ENCODE data around the gene SPRN.
"Not testable (repeated sequence)": the region's sequence is repeated elsewhere in the genome, so short reads cannot be mapped to it uniquely, and the experiment has no call there.

Gene SPRN

DNA sequence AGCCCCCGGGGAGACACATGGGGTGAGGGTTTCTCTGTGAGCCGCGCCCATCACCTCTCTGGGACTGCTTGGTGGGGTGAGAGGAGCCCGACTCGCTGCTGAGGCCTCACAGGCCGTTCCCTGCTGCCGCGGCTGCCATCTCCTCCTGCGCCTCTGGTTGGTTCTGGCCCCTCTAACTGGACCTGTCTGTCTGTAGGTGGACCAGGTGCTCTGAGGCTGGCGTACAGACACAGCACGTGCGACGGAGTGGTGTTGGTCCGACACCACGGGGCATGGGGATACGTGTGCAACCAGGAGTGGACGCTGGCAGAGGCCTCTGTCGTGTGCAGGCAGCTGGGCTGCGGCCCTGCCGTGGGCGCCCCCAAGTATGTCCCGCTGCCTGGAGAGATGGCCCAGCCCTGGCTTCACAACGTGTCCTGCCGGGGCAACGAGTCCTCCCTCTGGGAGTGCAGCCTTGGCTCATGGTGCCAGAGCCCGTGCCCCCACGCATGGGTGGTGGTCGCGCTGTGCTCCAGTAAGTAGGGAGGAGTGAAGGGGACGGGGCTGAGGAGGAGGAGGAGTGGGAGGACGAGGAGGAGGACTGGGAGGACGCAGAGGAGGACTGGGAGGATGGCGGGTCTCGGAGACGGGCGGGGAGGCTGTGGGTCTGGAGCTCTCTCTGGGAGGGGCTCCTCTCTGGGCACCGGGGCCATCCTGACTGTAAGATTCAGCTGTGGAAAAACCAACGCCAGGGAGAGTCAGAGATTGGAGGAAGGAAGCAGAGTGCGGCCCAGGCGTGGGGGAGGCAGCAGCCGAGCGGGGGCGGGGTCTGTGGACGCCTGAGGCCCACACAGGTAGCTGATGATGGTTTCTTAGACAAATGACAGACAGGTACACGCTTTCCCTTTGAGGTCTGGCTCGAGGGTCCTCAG, 31.9 kb upstream of the SPRN start:
- no peak for DNase-seq

GRCh38 chr10:133455611-133456031, 31.2 kb upstream of the SPRN start:
- no peak for DNase-seq

DNA sequence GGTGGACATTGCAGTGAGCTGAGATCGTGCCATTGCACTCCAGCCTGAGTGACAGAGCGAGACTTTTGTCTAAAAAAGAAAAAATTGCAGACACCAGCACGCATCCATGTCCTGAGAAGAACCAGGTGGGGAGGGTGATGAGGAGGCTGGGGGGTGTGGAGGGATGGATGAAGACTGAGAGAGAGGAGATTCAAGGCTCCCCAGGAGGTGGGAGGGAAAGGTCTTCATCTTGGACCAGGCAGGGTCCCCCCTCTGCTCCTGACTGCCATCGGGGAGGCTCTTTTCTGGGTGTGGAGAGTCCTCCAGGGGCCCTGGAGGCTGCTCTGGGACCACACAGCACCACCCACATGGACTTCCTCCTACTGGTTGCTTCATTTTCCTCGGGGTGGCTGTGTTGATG, 30.8 kb upstream of the SPRN start:
- DNase-seq = no peak

DNA sequence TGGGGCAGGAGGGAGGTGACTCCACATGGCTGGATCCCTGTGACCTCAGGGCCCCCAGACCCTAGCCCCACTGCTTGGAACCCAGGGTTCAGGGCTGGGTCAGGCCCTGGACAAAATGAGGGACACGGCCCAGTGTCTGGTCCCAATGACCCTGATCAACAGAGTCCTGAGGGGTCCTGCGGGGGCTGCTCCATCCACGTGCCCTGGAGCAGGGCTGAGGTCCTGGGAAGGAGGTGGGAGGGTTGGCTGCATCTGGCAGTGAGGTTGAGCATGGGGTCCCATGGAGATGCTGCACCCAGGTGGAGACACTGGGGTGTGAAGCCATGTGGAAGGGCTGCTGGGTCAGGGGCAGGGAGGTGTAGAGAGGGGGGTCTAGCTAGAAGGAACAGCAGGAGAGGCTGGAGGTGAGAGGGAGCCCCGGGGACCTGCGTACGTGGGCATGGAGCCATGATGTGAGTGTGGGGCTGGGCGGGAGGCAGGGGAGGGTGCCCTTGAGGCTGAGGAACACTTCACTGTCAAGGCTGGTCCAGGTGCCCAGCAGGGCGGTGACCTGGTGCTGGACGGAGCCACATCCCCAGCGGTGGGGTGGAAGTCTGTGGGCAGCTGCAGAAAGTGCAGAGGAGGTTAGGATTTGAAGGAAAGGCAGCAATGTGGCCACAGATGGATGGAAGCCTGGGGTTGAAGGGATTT, 29.9 kb upstream of the SPRN start:
- DNase-seq = no peak

DNA sequence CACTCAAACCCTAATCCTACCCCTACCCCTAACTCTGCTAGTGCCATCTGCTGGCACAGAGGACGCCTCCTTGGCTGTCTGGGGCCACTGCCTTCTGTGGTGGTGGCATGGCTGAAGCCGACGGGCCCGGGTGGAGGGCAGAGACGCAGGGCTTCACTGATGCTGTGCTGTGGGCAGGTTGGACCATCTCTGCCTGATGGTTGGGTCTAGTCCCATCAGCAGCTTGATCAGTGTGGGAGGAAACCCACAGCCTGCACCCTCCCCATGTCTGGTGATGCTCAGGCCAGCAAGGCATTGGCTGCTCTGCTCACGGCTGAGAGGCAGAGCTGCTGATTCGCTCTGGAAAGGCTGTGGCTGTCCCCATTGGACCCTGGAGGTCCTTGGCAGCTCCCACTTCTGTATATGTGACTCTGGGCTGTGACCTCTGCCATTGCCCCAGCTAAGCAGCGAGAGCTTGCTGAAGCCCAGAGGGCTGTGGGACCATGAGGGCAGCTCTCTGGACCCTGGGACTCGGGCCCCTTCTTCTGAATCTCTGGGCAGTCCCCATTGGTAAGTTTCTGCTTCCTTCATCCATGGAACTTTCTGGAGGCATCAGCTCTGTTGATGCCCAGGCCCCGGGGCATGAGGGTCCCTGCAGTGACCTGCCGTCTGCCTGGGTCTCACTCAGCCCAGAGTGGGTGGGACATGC, 29.2 kb upstream of the SPRN start, which contains the start of gene SCART1:
SCART1 (plus strand) TSS at position 430 of the 688 bp plus-strand sequence; CDS start at position 483, 53 bp downstream.
- no peak for DNase-seq

- no peak for DNase-seq
Measured at GRCh38 chr10:133452453-133452852, 28.0 kb upstream of the SPRN start.

- DNase-seq = no peak
Measured at GRCh38 chr10:133451346-133451745, 26.9 kb upstream of the SPRN start.

- no peak for DNase-seq
Measured at GRCh38 chr10:133448120-133448519, 23.7 kb upstream of the SPRN start.

DNA sequence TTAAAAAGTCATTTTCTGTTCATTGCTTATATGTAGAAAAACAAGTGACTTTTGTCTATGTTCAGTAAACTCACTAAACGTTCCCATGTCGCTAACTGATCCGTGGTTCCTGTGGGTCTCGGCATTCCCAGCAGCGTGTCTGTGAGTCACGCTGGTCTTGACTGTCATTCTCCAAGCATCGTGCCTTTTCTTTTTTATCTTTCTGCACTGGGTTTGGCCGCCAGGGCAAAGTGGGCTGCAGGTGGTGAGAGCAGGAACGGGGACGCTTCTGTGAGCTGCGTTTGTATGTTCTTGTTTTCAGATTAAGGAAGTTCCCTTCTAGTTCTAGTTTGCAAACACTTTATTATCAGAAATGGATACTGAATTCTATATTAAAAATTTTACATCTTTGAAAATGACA, 22.6 kb upstream of the SPRN start:
- DNase-seq = no peak

GRCh38 chr10:133445751-133446708, 21.6 kb upstream of the SPRN start:
- DNase-seq = no peak

GRCh38 chr10:133445268-133445732, 20.9 kb upstream of the SPRN start:
- DNase-seq = no peak

GRCh38 chr10:133444342-133445267, 20.2 kb upstream of the SPRN start:
- no peak for DNase-seq

GRCh38 chr10:133442967-133443924, 18.8 kb upstream of the SPRN start:
- no peak for DNase-seq

- DNase-seq = no peak
Measured at GRCh38 chr10:133442191-133442966, 18.0 kb upstream of the SPRN start.

DNA sequence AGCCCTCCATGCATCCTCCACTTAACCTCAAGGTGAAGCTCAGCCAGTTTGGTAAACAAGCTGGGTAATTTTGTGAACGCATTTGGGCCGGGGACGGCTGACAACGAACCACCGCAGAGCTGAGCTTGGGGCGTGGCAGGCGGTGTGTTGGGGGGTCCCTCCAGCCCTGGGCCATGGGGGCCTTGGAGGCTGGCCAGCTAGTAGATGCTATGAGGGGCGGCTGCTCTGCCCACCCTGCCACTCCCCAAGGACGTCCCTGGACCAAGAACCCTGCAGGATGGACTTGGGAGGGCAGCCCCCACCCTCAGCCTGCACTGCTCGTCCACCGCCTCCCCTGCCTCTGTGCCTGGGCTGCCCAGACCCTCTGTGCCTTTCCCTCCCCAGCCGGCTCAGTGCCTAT, 17.4 kb upstream of the SPRN start:
- DNase-seq = no peak

DNA sequence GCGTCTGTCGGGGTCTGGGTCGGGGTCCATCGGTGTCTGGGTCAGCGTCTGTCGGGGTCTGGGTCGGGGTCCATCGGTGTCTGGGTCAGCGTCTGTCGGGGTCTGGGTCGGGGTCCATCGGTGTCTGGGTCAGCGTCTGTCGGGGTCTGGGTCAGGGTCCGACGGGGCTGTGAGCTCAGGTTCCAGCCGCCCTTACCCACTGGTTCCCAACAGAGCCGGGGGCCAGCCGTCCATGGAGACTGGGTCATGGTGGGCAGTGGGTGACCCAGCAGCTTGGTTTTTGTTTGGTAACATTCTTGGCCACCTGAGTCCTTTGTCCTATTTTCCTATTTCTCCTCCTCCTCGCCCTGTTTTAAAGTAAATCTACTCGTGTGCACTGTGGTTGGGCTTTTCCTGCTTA, 16.9 kb upstream of the SPRN start:
- not testable (repeated sequence) for DNase-seq

DNA sequence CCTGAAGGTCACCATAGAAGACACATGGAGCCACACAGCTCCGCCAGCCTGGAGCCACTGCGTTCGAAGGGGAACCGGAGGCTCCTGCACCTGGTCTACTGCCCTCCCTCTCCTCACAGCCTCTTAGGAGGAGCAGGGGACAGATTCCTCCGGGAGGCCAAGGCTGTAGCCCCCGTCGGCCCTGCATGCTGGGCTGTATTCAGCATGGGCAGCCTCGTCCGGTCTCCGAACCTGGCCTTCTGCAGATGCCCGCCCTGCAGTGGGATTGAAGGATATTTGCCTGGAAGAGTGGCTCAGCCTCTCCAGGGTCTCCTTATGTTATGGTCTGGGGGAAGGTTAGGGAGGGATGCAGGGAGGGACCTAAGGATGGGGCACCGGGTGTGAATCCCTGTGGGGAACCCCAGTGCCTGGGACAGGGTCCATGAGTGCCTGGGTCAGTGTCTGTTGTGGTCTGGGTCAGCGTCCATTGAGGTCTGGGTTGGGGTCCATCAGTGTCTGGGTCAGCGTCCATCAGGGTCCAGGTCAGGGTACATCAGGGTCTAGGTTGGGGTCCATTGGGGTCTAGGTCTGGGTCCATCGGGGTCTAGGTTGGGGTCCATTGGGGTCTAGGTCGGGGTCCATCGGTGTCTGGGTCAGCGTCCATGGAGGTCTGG, 16.3 kb upstream of the SPRN start:
- DNase-seq = no peak

Measured in NCI-H446 (cell line).